Osteoblast (primary cell): Measurements from ENCODE around the gene TIMP2. TPM values are rescaled to one million over a fixed set of nuclear protein-coding genes. Genes with fewer than 3 reads are reported as not detected.

Experiments used
- DNase-seq: peaks from one replicate; pipeline ENCODE4 v3.0.0; 2011; ENCODE audit warnings: low spot score, mixed read lengths; ENCODE audit not compliant: insufficient read length; ENCODE audit errors: missing footprints
- H2AFZ ChIP-seq: 2 replicates; pipeline ENCODE4 v1.6.0; 2011; ENCODE audit warnings: mild to moderate bottlenecking, low read length
- H3K27ac ChIP-seq: 2 replicates; pipeline ENCODE4 v1.5.1; 2011; ENCODE audit warnings: mild to moderate bottlenecking, low read depth, low read length, moderate library complexity
- H3K27me3 ChIP-seq: 2 replicates; pipeline ENCODE4 v1.6.0; 2012; ENCODE audit warnings: mild to moderate bottlenecking, control low read depth, inconsistent platforms, low read length, moderate library complexity; ENCODE audit not compliant: insufficient read depth
- H3K36me3 ChIP-seq: 2 replicates; pipeline ENCODE4 v1.5.1; 2011; ENCODE audit warnings: mild to moderate bottlenecking, low read length, control low read depth, moderate library complexity; ENCODE audit not compliant: insufficient read depth
- H3K4me1 ChIP-seq: 2 replicates; pipeline ENCODE4 v1.5.1; 2011; ENCODE audit warnings: mild to moderate bottlenecking, low read length, control low read depth, moderate library complexity; ENCODE audit not compliant: insufficient read depth
- H3K4me2 ChIP-seq: 2 replicates; pipeline ENCODE4 v1.6.0; 2011; ENCODE audit warnings: mild to moderate bottlenecking, low read length; ENCODE audit not compliant: insufficient read depth
- H3K4me3 ChIP-seq: fragments of 200-600 bp; sonication (generic); 3 replicates; pipeline ENCODE4 v1.5.1; 2012; ENCODE audit warnings: mild to moderate bottlenecking, low read length, inconsistent platforms; ENCODE audit not compliant: insufficient read depth
- H3K79me2 ChIP-seq: 2 replicates; pipeline ENCODE4 v1.6.0; 2012; ENCODE audit warnings: mild to moderate bottlenecking, low read length, control low read depth, inconsistent platforms; ENCODE audit not compliant: insufficient read depth
- H3K9me3 ChIP-seq: 2 replicates; pipeline ENCODE4 v1.5.1; 2011; ENCODE audit warnings: low read depth, low read length, control low read depth
- H4K20me1 ChIP-seq: 2 replicates; pipeline ENCODE4 v1.6.0; 2012; ENCODE audit warnings: mild to moderate bottlenecking, low read length, control low read depth; ENCODE audit not compliant: insufficient read depth
- total RNA-seq: library from RNA; depleted of rRNA; stranded (reverse); fragments of >200 nt; gene quantifications from 2 replicates; pipeline ENCODE4 v1.2.3, GENCODE V29; 2012
- TF ChIP-seq, protein P1 (sequence below): IDR thresholded peaks from 2 replicates; pipeline ENCODE4 v1.5.1; 2011; ENCODE audit warnings: mild to moderate bottlenecking, low read depth, low read length, moderate library complexity; ENCODE audit errors: extremely low read depth

Gene TIMP2
- total RNA-seq, 1 donor: 164 TPM

DNA sequence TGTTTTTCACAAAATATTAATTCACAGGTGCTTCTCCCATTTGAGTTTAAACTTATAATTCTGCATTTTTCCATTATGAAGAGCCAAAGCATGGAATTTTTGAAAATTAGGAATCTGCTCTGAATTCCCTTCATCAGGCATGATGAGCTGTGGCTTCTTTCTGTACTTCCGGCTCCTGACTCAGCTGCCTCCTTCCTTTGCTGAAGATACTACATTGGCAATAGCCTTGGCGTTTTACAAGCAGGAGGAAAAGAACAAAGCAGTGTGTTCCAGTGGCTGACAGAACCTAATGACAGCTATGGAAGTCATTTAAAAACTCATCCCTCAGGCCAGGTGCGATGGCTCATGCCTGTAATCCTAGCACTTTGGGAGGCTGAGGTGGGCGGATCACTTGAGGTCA lies 66.1 kb downstream of the TIMP2 start:
- no peaks in the 10 kb centered on the region for H3K27me3 ChIP-seq
- no peak overlapping the region for H2AFZ ChIP-seq
- H3K4me2 ChIP-seq: no peak overlapping the region
- H3K79me2 ChIP-seq: peaks cover 9% of the 10 kb centered on the region
- H3K36me3 ChIP-seq: peaks cover 49% of the 10 kb centered on the region
- no peaks in the 10 kb centered on the region for H3K9me3 ChIP-seq
- H3K27ac ChIP-seq: no peak overlapping the region
- H3K4me1 ChIP-seq: peaks cover 19% of the 10 kb centered on the region
- TF ChIP-seq, protein P1, sequence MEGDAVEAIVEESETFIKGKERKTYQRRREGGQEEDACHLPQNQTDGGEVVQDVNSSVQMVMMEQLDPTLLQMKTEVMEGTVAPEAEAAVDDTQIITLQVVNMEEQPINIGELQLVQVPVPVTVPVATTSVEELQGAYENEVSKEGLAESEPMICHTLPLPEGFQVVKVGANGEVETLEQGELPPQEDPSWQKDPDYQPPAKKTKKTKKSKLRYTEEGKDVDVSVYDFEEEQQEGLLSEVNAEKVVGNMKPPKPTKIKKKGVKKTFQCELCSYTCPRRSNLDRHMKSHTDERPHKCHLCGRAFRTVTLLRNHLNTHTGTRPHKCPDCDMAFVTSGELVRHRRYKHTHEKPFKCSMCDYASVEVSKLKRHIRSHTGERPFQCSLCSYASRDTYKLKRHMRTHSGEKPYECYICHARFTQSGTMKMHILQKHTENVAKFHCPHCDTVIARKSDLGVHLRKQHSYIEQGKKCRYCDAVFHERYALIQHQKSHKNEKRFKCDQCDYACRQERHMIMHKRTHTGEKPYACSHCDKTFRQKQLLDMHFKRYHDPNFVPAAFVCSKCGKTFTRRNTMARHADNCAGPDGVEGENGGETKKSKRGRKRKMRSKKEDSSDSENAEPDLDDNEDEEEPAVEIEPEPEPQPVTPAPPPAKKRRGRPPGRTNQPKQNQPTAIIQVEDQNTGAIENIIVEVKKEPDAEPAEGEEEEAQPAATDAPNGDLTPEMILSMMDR: no peak
- peaks cover 4% of the 10 kb centered on the region for H4K20me1 ChIP-seq
- DNase-seq: peak; percentile 51
- H3K4me3 ChIP-seq: no peak overlapping the region

DNA sequence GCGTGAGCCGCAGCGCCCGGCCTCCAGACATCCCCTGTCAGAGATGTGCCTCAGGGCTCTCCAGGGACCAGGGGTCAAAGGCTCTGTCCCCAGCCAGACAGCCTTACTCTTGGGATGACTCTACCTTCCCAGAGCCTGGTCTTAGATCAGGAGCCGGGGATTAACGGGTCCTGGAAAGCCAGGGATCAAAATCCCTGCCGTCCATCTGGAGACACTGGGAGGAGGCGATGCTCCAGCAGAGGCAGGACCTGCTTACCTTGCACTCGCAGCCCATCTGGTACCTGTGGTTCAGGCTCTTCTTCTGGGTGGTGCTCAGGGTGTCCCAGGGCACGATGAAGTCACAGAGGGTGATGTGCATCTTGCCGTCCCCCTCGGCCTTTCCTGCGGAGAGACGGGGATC lies 67.9 kb downstream of the TIMP2 start:
- no peak overlapping the region for H3K27ac ChIP-seq
- no peaks in the 10 kb centered on the region for H3K9me3 ChIP-seq
- no peak for DNase-seq
- H4K20me1 ChIP-seq: peaks cover 5% of the 10 kb centered on the region
- H3K27me3 ChIP-seq: no peaks in the 10 kb centered on the region
- peaks cover 3% of the 10 kb centered on the region for H3K79me2 ChIP-seq
- no peak overlapping the region for H3K4me2 ChIP-seq
- no peak overlapping the region for H3K4me3 ChIP-seq
- peaks cover 59% of the 10 kb centered on the region for H3K36me3 ChIP-seq
- H3K4me1 ChIP-seq: peaks cover 12% of the 10 kb centered on the region
- TF ChIP-seq, protein P1: no peak
- no peak overlapping the region for H2AFZ ChIP-seq

DNA sequence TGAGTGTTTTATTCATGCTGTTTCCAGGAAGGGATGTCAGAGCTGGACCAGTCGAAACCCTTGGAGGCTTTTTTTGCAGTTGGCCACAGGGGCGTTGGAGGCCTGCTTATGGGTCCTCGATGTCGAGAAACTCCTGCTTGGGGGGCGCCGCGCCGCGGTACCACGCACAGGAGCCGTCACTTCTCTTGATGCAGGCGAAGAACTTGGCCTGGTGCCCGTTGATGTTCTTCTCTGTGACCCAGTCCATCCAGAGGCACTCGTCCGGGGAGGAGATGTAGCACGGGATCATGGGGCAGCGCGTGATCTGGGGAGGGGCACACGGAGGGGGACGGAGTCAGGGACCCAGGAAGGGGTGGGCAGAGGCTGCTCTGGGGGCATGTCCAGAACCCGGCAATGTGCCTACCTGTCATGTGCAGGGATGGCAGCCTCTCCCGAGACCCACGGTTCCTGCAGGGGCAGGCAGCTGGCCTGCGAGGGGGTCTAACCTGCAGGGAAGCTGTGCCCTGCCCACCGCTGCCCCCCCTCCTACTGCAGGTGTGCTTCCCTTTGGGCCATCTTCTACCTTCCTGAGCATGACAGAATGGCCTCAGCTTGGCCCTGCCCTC lies 69.5 kb downstream of the TIMP2 start:
- H3K9me3 ChIP-seq: no peaks in the 10 kb centered on the region
- TF ChIP-seq, protein P1: no peak
- no peak overlapping the region for H3K4me3 ChIP-seq
- H3K27ac ChIP-seq: no peak overlapping the region
- peaks cover 52% of the 10 kb centered on the region for H3K36me3 ChIP-seq
- peak; percentile 58 for DNase-seq
- peaks cover 3% of the 10 kb centered on the region for H3K79me2 ChIP-seq
- peaks cover 5% of the 10 kb centered on the region for H4K20me1 ChIP-seq
- no peaks in the 10 kb centered on the region for H3K27me3 ChIP-seq
- H3K4me2 ChIP-seq: no peak overlapping the region
- no peak overlapping the region for H2AFZ ChIP-seq
- no peaks in the 10 kb centered on the region for H3K4me1 ChIP-seq

DNA sequence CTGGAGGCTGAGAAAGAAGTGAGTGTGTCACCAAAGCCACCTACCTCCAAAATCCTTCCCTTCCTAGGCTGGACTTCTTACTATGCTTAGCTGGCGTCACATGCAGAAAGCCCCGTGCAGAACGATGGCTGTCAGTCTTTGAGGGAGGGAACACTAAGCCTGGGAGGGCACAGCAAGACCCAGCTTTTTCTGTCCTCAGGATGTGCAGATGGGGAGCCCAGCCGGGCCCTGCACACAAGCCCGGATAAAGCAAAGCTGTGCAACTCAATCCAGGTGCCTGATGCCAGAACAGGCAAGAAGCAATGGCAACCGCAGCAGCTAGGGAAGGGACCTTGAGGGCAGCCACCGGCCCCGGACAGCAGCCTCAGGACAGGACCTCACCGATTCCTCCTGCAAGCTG lies 70.7 kb downstream of the TIMP2 start:
- TF ChIP-seq, protein P1: no peak
- no peaks in the 10 kb centered on the region for H3K9me3 ChIP-seq
- no peak overlapping the region for H3K4me3 ChIP-seq
- H3K79me2 ChIP-seq: no peaks in the 10 kb centered on the region
- peaks cover 5% of the 10 kb centered on the region for H4K20me1 ChIP-seq
- no peaks in the 10 kb centered on the region for H3K27me3 ChIP-seq
- peak; percentile 9 for DNase-seq
- H3K36me3 ChIP-seq: peaks cover 46% of the 10 kb centered on the region
- H3K4me1 ChIP-seq: no peaks in the 10 kb centered on the region
- no peak overlapping the region for H3K4me2 ChIP-seq
- H2AFZ ChIP-seq: no peak overlapping the region
- no peak overlapping the region for H3K27ac ChIP-seq
